PFSK-1 (cell line): Measurements from ENCODE around the gene CCDC74B.

Experiments
- FOXP2 ChIP-seq: optimal IDR thresholded peaks from 2 replicates; pipeline ENCODE3; 2011; ENCODE audit warnings: borderline replicate concordance, control low read depth, inconsistent platforms; ENCODE audit not compliant: insufficient read depth; ENCODE audit errors: extremely low read length, extremely low read depth
- POLR2AphosphoS5 ChIP-seq: IDR thresholded peaks from 2 replicates; pipeline ENCODE4 v1.6.1; 2012; ENCODE audit warnings: low read depth, mild to moderate bottlenecking, control low read depth, low read length, moderate library complexity
- REST ChIP-seq, 2 experiments: IDR thresholded peaks; 2 replicates each; pipeline versions ENCODE4 v1.6.1 to v1.8.0; 2011 to 2012; ENCODE audit warnings: low read depth in 2 of 2, low read length in 2 of 2, control low read depth in 1 of 2, inconsistent platforms in 1 of 2, mild to moderate bottlenecking in 1 of 2, moderate library complexity in 1 of 2; ENCODE audit not compliant: insufficient read depth in 1 of 2
- SIN3A ChIP-seq: IDR thresholded peaks from 2 replicates; pipeline ENCODE4 v1.6.1; 2012; ENCODE audit warnings: mild to moderate bottlenecking, low read length, moderate library complexity, borderline replicate concordance; ENCODE audit not compliant: insufficient read depth
- TAF1 ChIP-seq: IDR thresholded peaks from 2 replicates; pipeline ENCODE4 v1.6.1; 2012; ENCODE audit warnings: low read length, control low read depth, borderline replicate concordance; ENCODE audit not compliant: insufficient read depth

DNA sequence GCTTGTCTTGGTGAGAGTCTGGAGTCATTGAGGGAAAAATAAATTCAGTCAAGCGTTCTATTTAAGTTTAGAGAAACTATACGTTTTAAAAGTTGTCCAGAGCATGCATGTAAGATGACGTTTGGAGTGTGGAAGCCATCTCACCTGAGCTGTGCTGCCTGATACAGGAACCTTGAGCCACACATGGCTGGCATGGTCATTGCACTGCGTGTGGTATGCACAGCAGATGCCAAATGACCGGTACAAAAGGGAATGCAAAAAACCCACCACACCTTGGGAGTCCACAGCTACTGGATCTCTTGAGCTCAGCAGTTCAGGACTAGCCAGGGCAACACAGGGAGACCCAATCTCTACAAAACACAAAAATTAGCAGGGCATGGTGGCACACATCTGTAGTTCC lies 41.5 kb upstream of the CCDC74B start:
- no peak for TF ChIP-seq POLR2AphosphoS5
- TF ChIP-seq REST (IDR thresholded peaks at IDR 0.05; ENCODE audit: insufficient read depth in 1 of 2, low read depth in 2 of 2, low read length in 2 of 2), result no peak
- TF ChIP-seq FOXP2, result no peak
- TF ChIP-seq TAF1, result no peak
- no peak for TF ChIP-seq SIN3A
